ENCODE measurements around the gene BATF2.

DNA sequence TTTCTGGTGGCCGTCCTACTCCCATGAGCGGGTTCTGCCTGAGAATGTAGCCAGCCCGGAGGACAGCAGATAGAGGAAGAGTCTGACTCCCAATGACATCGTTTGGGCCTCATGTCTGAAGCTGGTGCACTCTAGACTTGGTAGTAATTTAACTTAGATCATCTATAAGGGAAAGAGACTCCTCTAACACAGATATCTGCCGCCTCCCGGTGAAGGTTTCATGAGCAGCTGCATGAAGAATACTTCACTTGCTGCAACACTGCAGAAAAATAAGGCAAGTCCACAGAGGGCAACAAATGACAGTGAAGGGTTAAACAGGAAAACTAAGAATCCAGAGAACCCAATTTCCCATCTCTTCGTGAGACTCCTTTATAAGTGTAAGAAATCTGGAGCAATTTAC is 11.2 kb upstream of the BATF2 start:
- TF ChIP-seq POLR2A (IDR thresholded peaks at IDR 0.05; ENCODE audit: low read length): no peak
- TF ChIP-seq, protein P1, sequence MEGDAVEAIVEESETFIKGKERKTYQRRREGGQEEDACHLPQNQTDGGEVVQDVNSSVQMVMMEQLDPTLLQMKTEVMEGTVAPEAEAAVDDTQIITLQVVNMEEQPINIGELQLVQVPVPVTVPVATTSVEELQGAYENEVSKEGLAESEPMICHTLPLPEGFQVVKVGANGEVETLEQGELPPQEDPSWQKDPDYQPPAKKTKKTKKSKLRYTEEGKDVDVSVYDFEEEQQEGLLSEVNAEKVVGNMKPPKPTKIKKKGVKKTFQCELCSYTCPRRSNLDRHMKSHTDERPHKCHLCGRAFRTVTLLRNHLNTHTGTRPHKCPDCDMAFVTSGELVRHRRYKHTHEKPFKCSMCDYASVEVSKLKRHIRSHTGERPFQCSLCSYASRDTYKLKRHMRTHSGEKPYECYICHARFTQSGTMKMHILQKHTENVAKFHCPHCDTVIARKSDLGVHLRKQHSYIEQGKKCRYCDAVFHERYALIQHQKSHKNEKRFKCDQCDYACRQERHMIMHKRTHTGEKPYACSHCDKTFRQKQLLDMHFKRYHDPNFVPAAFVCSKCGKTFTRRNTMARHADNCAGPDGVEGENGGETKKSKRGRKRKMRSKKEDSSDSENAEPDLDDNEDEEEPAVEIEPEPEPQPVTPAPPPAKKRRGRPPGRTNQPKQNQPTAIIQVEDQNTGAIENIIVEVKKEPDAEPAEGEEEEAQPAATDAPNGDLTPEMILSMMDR (IDR thresholded peaks at IDR 0.05): no peak
- TF ChIP-seq HEYL (CRISPR knock-in tag; IDR thresholded peaks at IDR 0.05): no peak
- no peak for TF ChIP-seq HDAC2 (IDR thresholded peaks at IDR 0.05)
- TF ChIP-seq, protein P2, sequence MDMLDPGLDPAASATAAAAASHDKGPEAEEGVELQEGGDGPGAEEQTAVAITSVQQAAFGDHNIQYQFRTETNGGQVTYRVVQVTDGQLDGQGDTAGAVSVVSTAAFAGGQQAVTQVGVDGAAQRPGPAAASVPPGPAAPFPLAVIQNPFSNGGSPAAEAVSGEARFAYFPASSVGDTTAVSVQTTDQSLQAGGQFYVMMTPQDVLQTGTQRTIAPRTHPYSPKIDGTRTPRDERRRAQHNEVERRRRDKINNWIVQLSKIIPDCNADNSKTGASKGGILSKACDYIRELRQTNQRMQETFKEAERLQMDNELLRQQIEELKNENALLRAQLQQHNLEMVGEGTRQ (IDR thresholded peaks at IDR 0.05): no peak
- TF ChIP-seq ZFP36 (IDR thresholded peaks at IDR 0.05; ENCODE audit: borderline replicate concordance, partially characterized antibody): no peak
- no peak for TF ChIP-seq CBX2 (IDR thresholded peaks at IDR 0.05; ENCODE audit: borderline replicate concordance, low read depth)
- no peak for TF ChIP-seq KDM1A (IDR thresholded peaks at IDR 0.05; ENCODE audit: low read depth)
- TF ChIP-seq, protein P3, sequence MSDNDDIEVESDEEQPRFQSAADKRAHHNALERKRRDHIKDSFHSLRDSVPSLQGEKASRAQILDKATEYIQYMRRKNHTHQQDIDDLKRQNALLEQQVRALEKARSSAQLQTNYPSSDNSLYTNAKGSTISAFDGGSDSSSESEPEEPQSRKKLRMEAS (IDR thresholded peaks at IDR 0.05): no peak
- TF ChIP-seq, protein P4, sequence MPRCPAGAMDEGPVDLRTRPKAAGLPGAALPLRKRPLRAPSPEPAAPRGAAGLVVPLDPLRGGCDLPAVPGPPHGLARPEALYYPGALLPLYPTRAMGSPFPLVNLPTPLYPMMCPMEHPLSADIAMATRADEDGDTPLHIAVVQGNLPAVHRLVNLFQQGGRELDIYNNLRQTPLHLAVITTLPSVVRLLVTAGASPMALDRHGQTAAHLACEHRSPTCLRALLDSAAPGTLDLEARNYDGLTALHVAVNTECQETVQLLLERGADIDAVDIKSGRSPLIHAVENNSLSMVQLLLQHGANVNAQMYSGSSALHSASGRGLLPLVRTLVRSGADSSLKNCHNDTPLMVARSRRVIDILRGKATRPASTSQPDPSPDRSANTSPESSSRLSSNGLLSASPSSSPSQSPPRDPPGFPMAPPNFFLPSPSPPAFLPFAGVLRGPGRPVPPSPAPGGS (IDR thresholded peaks at IDR 0.05): no peak
- no peak for TF ChIP-seq RCOR1 (IDR thresholded peaks at IDR 0.05; ENCODE audit: low read depth, low read length)
- TF ChIP-seq, protein P5, sequence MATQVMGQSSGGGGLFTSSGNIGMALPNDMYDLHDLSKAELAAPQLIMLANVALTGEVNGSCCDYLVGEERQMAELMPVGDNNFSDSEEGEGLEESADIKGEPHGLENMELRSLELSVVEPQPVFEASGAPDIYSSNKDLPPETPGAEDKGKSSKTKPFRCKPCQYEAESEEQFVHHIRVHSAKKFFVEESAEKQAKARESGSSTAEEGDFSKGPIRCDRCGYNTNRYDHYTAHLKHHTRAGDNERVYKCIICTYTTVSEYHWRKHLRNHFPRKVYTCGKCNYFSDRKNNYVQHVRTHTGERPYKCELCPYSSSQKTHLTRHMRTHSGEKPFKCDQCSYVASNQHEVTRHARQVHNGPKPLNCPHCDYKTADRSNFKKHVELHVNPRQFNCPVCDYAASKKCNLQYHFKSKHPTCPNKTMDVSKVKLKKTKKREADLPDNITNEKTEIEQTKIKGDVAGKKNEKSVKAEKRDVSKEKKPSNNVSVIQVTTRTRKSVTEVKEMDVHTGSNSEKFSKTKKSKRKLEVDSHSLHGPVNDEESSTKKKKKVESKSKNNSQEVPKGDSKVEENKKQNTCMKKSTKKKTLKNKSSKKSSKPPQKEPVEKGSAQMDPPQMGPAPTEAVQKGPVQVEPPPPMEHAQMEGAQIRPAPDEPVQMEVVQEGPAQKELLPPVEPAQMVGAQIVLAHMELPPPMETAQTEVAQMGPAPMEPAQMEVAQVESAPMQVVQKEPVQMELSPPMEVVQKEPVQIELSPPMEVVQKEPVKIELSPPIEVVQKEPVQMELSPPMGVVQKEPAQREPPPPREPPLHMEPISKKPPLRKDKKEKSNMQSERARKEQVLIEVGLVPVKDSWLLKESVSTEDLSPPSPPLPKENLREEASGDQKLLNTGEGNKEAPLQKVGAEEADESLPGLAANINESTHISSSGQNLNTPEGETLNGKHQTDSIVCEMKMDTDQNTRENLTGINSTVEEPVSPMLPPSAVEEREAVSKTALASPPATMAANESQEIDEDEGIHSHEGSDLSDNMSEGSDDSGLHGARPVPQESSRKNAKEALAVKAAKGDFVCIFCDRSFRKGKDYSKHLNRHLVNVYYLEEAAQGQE (IDR thresholded peaks at IDR 0.05): no peak
- TF ChIP-seq CHD4 (IDR thresholded peaks at IDR 0.05; ENCODE audit: borderline replicate concordance): no peak

Measured in A549 (cell line).